Psoas muscle (tissue), 8 donors: ENCODE measurements around the gene KRT86. TPM values are rescaled to one million over a fixed set of nuclear protein-coding genes. Genes with fewer than 3 reads are reported as not detected.

Experiments used
- ATAC-seq, 4 donors: fragments of 200-7000 bp; cut with Tn5 transposase; one replicate each; pipeline ENCODE4 v1.9.1; 2020; ENCODE audit warnings: moderate library complexity in 3 of 4, mild to moderate bottlenecking in 2 of 4
- DNase-seq, 2 donors: peaks; one replicate each; pipeline ENCODE4 v3.0.0-alpha.2; 2020
- H3K27ac ChIP-seq: fragments of 200-600 bp; one replicate; pipeline ENCODE4 v1.8.0; 2022
- H3K27me3 ChIP-seq, 3 donors: fragments of 200-600 bp in 1 of 3; one replicate each; pipeline versions ENCODE4 v1.6.1 to v1.8.0; 2013 to 2022; ENCODE audit warnings: low read length in 2 of 3, mild to moderate bottlenecking in 2 of 3, moderate library complexity in 1 of 3; ENCODE audit not compliant: insufficient read depth in 3 of 3
- H3K36me3 ChIP-seq, 2 donors: fragments of 200-600 bp in 1 of 2; one replicate each; pipeline versions ENCODE4 v1.6.1 to v1.8.0; 2013 to 2022; ENCODE audit warnings: low read depth in 1 of 2, mild to moderate bottlenecking in 1 of 2, moderate library complexity in 1 of 2; ENCODE audit not compliant: insufficient read depth in 1 of 2
- H3K4me1 ChIP-seq: fragments of 200-600 bp; one replicate; pipeline ENCODE4 v1.8.0; 2022
- H3K4me3 ChIP-seq: fragments of 200-600 bp; one replicate; pipeline ENCODE4 v1.8.0; 2022; ENCODE audit warnings: mild to moderate bottlenecking
- H3K9me3 ChIP-seq: fragments of 200-600 bp; one replicate; pipeline ENCODE4 v1.8.0; 2022
- WGBS, 3 donors: extraction: QIAGEN DNeasy Blood & Tissue Kit; methylation state at CpG; one replicate each; pipeline versions ENCODE4 v1.1.6 to v1.1.7; 2013; 5-methylcytosine and 5-hydroxymethylcytosine counted together
- intact Hi-C, 2 donors: fragments of 100-400 bp; cut with DNase I; formaldehyde crosslinking; loops; one replicate each; pipeline versions ENCODE4 v1.11.0 to v1.14.2; 2022
- polyA plus RNA-seq, 3 donors: library from polyadenylated mRNA; stranded (reverse); fragments of 200-250 nt; gene quantifications; one replicate each; pipeline ENCODE4 v1.2.3, GENCODE V29; 2013
- total RNA-seq, 4 donors: library from RNA; stranded (reverse); fragmentation: NEBNext Ultra II Directional in 2 of 4; extraction: Animal tissue kit (Norgen Biotek cat#: 25700) in 2 of 4; gene quantifications; one replicate each; pipeline versions ENCODE4 v1.2.1 to v1.2.4, GENCODE V29; 2021 to 2023
- TF ChIP-seq, protein P1 (sequence below): fragments of 200-600 bp; IDR thresholded peaks from one replicate; pipeline ENCODE4 v1.8.0; 2022; ENCODE audit warnings: antibody characterized with exemption
- donor health status: healthy with polysubstance abuse.
- donor health status: DM: no; HTN: no; CAD: no; lungs with moderate emphysema.
- donor health status: Bipolar disorder and iron deficiency.
- donor health status: healthy.
- donor health status: DM: yes; HTN: yes; CAD: no.
- donor health status: DM: no; HTN: no; CAD: no.
- donor health status: DM: no; HTN: no; CAD: no.
- donor health status: DM: yes; HTN: yes; CAD: no.

Gene KRT86
- total and polyA plus RNA-seq, 7 donors = 0.01 to 0.77 (median 0.05) TPM; not detected in 4

DNA sequence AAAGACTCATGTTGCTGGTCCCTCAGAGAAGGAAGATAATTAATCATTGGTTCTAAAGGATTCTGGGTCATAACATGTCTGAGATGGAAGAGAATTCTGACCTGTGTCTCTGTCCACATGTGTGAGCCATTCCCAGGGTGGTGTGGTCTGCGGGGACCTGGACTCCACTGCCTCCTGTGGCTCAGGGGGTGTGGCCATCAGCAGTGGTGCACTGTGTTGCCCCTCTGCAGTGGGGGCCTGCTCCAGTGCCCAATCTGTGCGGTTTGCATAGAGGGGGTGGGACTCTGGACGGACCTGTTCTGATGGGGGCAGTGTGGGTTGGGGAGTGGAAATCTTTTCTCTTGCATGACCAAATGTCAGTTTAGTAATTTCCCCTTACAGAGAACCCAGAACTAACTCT is 79.3 kb downstream of the KRT86 start:
- no peaks in the 10 kb centered on the region for H3K4me1 ChIP-seq
- 68 to 74% (median 69%) methylated on average over 3 of the region's 3 CpGs for WGBS, 3 donors

DNA sequence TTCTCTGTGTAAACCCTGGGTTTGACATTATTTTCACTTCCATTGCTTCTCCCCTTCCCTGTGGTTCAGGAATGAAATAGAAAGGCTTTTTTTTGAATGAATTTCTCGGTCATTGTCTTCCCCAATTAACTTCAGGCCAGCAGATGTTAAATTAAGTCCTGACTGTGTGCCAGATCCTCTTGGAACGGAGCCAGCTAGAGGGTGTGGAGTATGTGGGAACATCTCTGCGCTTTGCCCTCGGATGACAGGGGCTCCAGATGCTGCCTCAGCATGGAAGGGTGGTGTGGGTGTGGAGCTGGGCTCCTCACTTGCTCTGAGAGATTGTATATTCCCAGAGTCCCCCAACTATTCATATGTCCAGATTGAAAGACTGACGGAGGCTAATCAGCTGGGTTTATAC is 79.8 kb downstream of the KRT86 start:
- H3K36me3 ChIP-seq = no peaks in the 10 kb centered on the region
- H3K4me3 ChIP-seq = no peak overlapping the region
- no peaks in the 10 kb centered on the region for H3K4me1 ChIP-seq
- H3K27me3 ChIP-seq = peaks cover 0 to 40% (median 4%) of the 10 kb centered on the region in 3 donors
- TF ChIP-seq, protein P1, sequence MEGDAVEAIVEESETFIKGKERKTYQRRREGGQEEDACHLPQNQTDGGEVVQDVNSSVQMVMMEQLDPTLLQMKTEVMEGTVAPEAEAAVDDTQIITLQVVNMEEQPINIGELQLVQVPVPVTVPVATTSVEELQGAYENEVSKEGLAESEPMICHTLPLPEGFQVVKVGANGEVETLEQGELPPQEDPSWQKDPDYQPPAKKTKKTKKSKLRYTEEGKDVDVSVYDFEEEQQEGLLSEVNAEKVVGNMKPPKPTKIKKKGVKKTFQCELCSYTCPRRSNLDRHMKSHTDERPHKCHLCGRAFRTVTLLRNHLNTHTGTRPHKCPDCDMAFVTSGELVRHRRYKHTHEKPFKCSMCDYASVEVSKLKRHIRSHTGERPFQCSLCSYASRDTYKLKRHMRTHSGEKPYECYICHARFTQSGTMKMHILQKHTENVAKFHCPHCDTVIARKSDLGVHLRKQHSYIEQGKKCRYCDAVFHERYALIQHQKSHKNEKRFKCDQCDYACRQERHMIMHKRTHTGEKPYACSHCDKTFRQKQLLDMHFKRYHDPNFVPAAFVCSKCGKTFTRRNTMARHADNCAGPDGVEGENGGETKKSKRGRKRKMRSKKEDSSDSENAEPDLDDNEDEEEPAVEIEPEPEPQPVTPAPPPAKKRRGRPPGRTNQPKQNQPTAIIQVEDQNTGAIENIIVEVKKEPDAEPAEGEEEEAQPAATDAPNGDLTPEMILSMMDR = no peak
- ATAC-seq (no peak), DNase-seq (no peak)
- no peak overlapping the region for H3K27ac ChIP-seq
- WGBS, 3 donors = 20 to 28% (median 22%) methylated on average over 5 of the region's 5 CpGs
- no peaks in the 10 kb centered on the region for H3K9me3 ChIP-seq
- intact Hi-C loops = no loop called here

More for the DNA sequence above, 79.3 kb downstream of the KRT86 start:
- H3K27ac ChIP-seq = no peak overlapping the region
- no peak for ATAC-seq
- no peak overlapping the region for H3K4me3 ChIP-seq
- no peaks in the 10 kb centered on the region for H3K9me3 ChIP-seq
- no peak for DNase-seq
- TF ChIP-seq, protein P1 = no peak
- intact Hi-C loops = no loop called here
- H3K36me3 ChIP-seq = no peaks in the 10 kb centered on the region
- peaks cover 0 to 40% (median 4%) of the 10 kb centered on the region in 3 donors for H3K27me3 ChIP-seq

DNA sequence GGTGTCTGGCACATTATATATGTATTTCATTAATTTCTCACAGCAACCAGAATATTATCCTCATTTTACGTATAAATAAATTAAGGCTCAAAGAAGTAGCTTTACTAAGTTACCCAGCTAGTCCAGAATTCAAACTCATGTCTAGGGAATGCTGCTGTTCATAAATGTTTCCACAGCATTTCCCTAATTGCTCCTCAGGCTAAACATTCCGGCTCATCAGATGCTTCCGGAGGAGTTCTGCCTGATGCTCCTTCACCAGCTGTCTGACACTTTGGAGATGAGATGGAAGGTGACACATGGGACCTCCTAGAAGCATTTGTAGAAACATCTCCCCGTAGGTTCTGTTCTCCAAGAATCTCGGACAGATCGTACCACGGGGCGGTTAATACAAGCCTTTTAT is 80.7 kb downstream of the KRT86 start:
- TF ChIP-seq, protein P1 = no peak
- H3K9me3 ChIP-seq = no peaks in the 10 kb centered on the region
- no peak overlapping the region for H3K4me3 ChIP-seq
- peaks cover 0 to 40% (median 4%) of the 10 kb centered on the region in 3 donors for H3K27me3 ChIP-seq
- H3K36me3 ChIP-seq = no peaks in the 10 kb centered on the region
- H3K27ac ChIP-seq = no peak overlapping the region
- WGBS, 3 donors = 89 to 90% (median 90%) methylated on average over 8 of the region's 8 CpGs
- ATAC-seq (no peak), DNase-seq (no peak)
- intact Hi-C loops = no loop called here
- H3K4me1 ChIP-seq = no peaks in the 10 kb centered on the region

DNA sequence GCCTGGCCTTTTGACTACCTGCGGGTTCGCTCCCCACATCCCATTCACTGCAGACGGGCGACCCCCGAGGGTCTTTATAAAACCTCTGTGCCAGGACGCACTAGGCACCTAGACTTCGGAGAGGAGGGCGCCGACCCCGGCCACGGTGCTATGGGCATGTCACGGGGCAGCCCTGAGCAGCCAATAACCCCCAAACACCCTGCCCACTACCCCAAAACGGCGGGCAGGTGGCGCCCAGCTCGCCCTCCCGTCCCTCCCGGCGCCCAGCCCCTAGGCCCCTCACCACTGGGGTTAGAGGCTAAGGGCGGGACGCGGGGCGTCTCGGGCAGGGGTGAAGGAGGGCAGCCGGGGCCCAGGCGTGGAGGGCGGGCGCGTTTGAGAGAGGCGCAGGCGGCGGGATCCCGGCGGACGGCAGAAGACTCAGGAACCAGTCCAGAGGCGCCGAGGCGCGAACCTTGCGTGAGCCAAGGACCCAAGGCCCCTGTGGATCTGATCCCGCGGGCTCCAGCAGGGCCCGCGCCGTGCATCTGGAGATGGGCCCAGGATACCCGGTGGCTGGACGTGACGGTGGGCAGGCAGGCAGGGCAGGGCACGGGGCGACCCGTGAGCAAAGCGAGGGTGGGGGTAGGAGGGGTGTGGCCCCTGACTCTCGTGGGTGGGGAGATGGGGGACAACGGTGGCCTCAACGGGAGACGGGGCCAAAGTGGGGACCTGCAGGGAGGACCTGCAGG is 81.8 kb downstream of the KRT86 start:
- Histone ChIP-seq H3K27ac (no peak overlapping the region), H3K4me3 (no peak overlapping the region), H3K9me3 (no peaks in the 10 kb centered on the region), H3K36me3 (no peaks in the 10 kb centered on the region), H3K4me1 (no peaks in the 10 kb centered on the region), H3K27me3 (peaks cover 0 to 40% (median 4%) of the 10 kb centered on the region in 3 donors)
- ATAC-seq (no peak), DNase-seq (no peak)
- intact Hi-C loops = no loop called here
- WGBS, 3 donors = 90 to 95% (median 92%) methylated on average over 30 to 56 of the region's 56 CpGs
- TF ChIP-seq, protein P1 = no peak
